Right lung (tissue), 5 donors: ENCODE results near the gene XPA. TPM values are rescaled to one million over a fixed set of nuclear protein-coding genes. Genes with fewer than 3 reads are reported as not detected.

Source experiments
- DNase-seq, 2 donors: peaks; one replicate each; pipeline ENCODE4 v3.0.0-alpha.2; 2013
- polyA plus RNA-seq, 5 donors: library from polyadenylated mRNA; unstranded; fragments of 120-200 nt; gene quantifications; one replicate each; pipeline versions ENCODE4 v1.2.1 to v1.2.3, GENCODE V29; 2013; ENCODE audit warnings: inconsistent platforms in 1 of 5, low replicate concordance in 1 of 5; ENCODE audit not compliant: insufficient read length in 5 of 5, insufficient read depth in 1 of 5

The XPA gene
- polyA plus RNA-seq, 5 donors, result 29.2 to 37.3 (median 33.6) TPM

GRCh38 chr9:97660847-97661246, 36.3 kb downstream of the XPA start:
- no peak for DNase-seq

GRCh38 chr9:97660340-97660739, 36.8 kb downstream of the XPA start:
- DNase-seq, result no peak

- DNase-seq, result no peak
Observed at GRCh38 chr9:97659771-97660170, 37.4 kb downstream of the XPA start.

DNA sequence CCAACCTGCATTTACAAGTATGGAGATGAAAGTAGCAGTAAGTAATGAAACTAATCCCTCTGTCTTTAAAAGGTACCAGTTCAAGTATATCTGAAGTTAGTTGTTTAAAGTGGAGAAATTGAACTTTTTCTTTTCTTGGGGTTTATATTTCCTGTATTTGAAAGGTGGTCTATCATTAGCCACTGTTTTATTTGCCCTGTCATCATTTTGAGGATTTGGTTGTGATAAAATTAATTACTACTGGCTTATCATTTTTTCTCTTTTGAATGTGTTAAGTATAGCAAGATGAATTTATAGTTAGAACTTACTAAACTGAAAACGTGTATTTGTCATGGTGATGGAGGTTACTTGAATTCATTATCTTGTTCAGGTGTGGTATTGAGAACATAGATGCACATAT, 38.4 kb downstream of the XPA start:
- no peak for DNase-seq

GRCh38 chr9:97651646-97652045, 45.5 kb downstream of the XPA start:
- DNase-seq, result no peak

GRCh38 chr9:97647996-97648395, 49.1 kb downstream of the XPA start:
- no peak for DNase-seq

DNA sequence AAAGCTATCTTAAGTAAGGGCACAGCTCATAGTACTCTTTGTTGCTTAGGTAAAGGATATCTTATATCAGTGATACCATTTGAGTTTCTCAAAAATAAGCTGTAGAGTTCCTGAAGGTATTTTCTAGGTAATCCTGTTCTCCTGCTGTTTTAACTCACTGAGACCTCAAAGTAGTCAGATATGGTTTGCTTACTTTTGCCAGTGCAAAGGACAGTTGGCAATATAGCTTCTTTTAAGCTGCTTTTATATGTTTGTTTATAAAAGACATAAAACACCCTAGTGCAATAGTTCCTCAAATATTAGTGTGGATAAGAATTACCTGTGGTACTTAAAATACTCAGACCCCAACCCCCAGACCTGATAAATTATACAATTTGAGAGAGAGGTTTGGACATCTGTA, 51.4 kb downstream of the XPA start:
- no peak for DNase-seq

GRCh38 chr9:97640325-97640724, 56.8 kb downstream of the XPA start:
- no peak for DNase-seq

- no peak for DNase-seq
Observed at GRCh38 chr9:97638666-97639065, 58.5 kb downstream of the XPA start.

- DNase-seq, result no peak
Observed at GRCh38 chr9:97636903-97637302, 60.2 kb downstream of the XPA start.

DNA sequence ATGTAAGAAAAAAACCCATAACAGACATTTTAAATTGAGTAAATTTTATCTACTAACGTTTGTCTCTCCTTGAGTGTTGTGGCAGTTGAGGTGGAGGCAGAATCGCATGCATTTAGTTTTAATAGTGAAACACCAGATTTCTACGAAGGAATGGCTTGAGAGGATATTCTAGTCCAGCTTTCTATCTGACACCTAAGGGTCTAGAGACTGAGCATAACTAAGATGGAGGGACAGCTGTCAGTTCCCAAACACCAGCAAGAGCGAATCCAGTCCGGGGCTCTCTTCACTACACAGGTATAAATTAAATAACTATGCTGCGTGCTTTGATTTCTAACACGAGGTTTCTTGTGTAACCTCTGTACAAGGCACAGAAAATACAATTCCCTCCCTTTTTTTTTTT, 62.1 kb downstream of the XPA start:
- DNase-seq, result no peak

DNA sequence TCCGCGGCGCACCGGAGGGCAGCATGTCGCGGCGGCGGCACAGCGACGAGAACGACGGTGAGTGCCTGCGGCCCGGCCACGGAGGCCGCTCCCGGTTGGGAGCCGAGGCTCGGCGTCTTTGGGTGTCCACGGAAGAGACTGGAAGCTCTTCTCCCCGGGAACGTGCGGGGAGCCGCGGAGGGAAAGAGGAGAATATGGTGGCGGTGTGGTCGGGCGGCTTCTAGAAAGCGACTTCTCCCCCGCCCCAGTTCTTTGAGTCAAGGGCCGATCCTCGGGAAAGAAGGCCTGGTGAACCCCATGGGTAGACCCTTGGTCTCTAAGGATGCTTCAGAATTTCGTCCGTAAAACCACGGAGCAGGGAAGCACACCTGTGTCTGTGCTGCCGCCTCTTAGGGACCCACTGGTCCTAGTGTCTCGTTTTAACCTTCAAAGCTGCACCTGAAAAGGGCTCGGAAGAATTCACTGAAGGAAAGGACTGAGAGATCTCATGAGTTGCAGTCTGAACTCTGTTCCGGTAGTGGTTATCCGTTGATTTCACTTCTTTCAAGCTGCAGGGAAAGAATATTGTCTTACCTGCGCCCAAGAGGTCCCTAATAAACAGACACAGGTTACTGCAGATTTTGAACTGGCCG, 63.2 kb downstream of the XPA start:
- DNase-seq, result no peak

- DNase-seq, result peak; percentile 98
Observed at GRCh38 chr9:97632985-97633858, 63.9 kb downstream of the XPA start, which contains the start of the genes NCBP1 and TSTD2. TSS of gene NCBP1 (plus strand) at chr9:97633821. CDS start at chr9:97633882, 61 bp downstream. TSS of gene TSTD2 (minus strand) at chr9:97633368. CDS start at chr9:97627562, 5,806 bp downstream.

DNA sequence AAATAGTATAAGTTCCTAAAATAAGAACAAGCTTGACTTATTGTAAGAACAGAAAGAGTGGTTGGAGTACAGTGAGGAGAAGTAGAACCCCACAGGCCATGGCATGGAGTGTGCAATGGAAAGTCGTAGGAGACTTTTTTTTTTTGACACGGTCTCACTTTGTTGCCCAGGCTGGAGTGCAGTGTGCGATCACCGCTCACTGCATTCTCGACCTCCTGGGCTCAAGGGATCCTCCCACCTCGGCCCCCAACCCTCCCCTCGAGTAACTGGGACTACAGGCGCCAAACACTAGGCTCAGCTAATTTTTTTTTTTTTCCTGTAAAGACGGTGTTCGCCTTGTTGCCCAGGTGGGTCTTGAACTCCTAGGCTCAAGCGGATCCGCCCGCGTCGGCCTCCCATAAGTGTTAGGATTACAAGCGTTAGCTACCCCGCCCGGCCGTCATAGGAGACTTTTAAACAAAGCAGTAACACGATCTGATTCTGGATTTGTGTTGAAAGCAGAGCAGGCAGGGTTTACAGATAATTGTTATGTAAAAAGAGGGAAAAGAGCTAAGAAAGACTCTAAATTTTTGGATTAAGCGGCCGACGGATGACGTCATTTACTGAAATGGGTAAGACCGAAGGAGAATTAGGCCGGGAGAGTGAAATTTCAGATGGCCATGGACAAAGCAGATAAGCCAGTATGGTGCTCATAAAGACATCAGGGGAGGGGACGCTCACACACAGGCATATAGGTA, 64.7 kb downstream of the XPA start:
- DNase-seq, result no peak

- DNase-seq, result no peak
Observed at GRCh38 chr9:97630591-97630990, 66.5 kb downstream of the XPA start.

DNA sequence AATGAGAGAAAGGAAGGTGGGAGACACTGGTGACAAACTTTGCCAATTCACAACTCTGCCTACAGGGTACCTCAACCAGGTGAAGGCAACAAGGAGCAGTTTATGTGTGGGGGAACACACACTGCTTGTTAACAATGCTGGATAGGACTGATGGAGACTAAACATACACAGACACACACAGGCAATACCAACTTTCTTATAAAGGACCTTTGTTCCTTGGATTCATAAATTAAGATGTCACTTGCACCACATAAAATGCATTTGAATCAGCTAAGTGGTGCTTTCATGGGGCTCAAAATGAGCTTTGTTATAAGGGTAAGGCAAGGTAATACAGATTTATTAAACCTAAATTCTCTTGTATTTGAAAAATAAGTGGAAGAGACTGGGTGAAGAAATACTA, 68.0 kb downstream of the XPA start:
- no peak for DNase-seq

DNA sequence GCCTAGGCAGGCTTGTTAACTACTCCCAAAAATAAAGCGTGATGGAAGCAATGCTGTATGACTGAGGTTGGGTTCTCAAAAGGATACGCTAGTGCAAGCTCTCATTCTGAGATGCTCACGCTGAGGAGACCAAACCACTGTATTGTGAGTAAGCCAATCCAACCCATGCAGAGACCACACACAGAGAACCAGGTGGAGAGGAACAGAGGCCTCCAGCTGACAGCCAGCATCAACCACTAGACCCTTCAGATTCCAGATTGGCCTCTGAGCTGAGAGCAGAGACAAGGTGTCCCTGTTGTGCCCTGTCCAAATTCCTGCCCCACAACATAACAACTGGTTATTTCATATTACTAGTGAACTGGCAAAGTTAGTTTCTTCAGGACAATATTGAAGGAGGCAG, 68.5 kb downstream of the XPA start:
- no peak for DNase-seq

- no peak for DNase-seq
Observed at GRCh38 chr9:97627624-97628023, 69.5 kb downstream of the XPA start.

DNA sequence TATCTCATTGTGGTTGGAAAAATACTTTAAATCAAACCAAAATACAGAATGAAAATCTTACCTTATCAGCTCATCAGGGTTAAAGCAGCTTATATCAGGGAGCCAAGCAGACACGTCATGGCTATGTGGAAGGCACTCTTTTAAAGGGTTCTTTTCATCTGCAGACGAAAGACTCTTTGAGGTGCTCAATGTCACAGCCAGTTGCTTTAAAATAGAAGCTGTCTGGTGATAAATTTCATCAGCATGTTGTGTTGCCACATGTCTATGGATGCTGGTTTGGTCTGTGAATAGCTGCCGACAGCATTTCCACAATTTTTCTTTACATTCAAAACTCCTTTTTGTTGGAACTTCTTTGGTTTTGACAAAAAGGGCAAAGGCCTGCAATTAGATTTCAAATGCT, 71.5 kb downstream of the XPA start:
- DNase-seq, result no peak
